Suprapubic skin (tissue), 4 donors: ENCODE measurements around the gene SNX6. TPM values are rescaled to one million over a fixed set of nuclear protein-coding genes. Genes with fewer than 3 reads are reported as not detected.

Experiments
- DNase-seq, 2 donors: peaks; one replicate each; pipeline ENCODE4 v3.0.0-alpha.2; 2019; ENCODE audit warnings: low spot score in 2 of 2
- H3K27ac ChIP-seq: fragments of 200-600 bp; sonication (generic); one replicate; pipeline ENCODE4 v1.5.1; 2019
- H3K27me3 ChIP-seq: fragments of 200-600 bp; sonication (generic); one replicate; pipeline ENCODE4 v1.5.1; 2019
- H3K36me3 ChIP-seq: fragments of 200-600 bp; sonication (generic); one replicate; pipeline ENCODE4 v1.5.1; 2019
- H3K4me1 ChIP-seq: fragments of 200-600 bp; sonication (generic); one replicate; pipeline ENCODE4 v1.5.1; 2019
- H3K4me3 ChIP-seq: fragments of 200-600 bp; sonication (generic); one replicate; pipeline ENCODE4 v1.5.1; 2019; ENCODE audit warnings: mild to moderate bottlenecking
- H3K9me3 ChIP-seq: fragments of 200-600 bp; sonication (generic); one replicate; pipeline ENCODE4 v1.5.1; 2019
- CTCF ChIP-seq, 2 donors: fragments of 200-600 bp in 1 of 2; fragments of 450-650 bp in 1 of 2; sonication (generic) in 1 of 2; IDR thresholded peaks; one replicate each; pipeline ENCODE4 v1.5.1; 2016 to 2019; ENCODE audit warnings: antibody characterized with exemption in 2 of 2, mild to moderate bottlenecking in 1 of 2, moderate library complexity in 1 of 2
- EP300 ChIP-seq: sonication (generic); formaldehyde crosslinking; IDR thresholded peaks from one replicate; pipeline ENCODE4 v1.6.1; 2017; ENCODE audit warnings: antibody characterized with exemption
- POLR2A ChIP-seq, 2 donors: fragments of 450-650 bp; IDR thresholded peaks; one replicate each; pipeline ENCODE4 v1.6.1; 2017; ENCODE audit warnings: antibody characterized with exemption in 2 of 2, mild to moderate bottlenecking in 2 of 2, moderate library complexity in 2 of 2
- POLR2AphosphoS5 ChIP-seq, 3 donors: sonication (generic); formaldehyde crosslinking; IDR thresholded peaks; one replicate each; pipeline ENCODE4 v1.6.1; 2017; ENCODE audit warnings: antibody characterized with exemption in 3 of 3
- WGBS: methylation state at CpG from one replicate; pipeline ENCODE4 v1.1.5; 2018; 5-methylcytosine and 5-hydroxymethylcytosine counted together
- total RNA-seq, 4 donors: library from RNA; depleted of rRNA; stranded (reverse); fragments of >200 nt; gene quantifications; one replicate each; pipeline ENCODE4 v1.1.0, GENCODE V29; 2016

The SNX6 gene
- total RNA-seq, 4 donors from 2014 or later = 51.7 to 89.1 (median 70.9) TPM

GRCh38 chr14:34671716-34672115, 41.8 kb upstream of the SNX6 start:
- WGBS = 80% methylated on average over 6 of the region's 6 CpGs
- Histone ChIP-seq H3K4me1 (no peaks in the 10 kb centered on the region), H3K27ac (no peak overlapping the region), H3K9me3 (no peaks in the 10 kb centered on the region), H3K4me3 (no peak overlapping the region), H3K36me3 (no peaks in the 10 kb centered on the region), H3K27me3 (no peaks in the 10 kb centered on the region)
- TF ChIP-seq POLR2AphosphoS5 (IDR thresholded peaks at IDR 0.05) (no peak), CTCF (IDR thresholded peaks at IDR 0.05) (no peak), POLR2A (IDR thresholded peaks at IDR 0.05) (no peak), EP300 (no peak)
- DNase-seq = no peak

- Histone ChIP-seq H3K27ac (no peak overlapping the region), H3K4me1 (no peaks in the 10 kb centered on the region), H3K9me3 (no peaks in the 10 kb centered on the region), H3K4me3 (no peak overlapping the region), H3K36me3 (no peaks in the 10 kb centered on the region), H3K27me3 (no peaks in the 10 kb centered on the region)
- TF ChIP-seq POLR2A (IDR thresholded peaks at IDR 0.05) = no peak
- no peak for TF ChIP-seq POLR2AphosphoS5 (IDR thresholded peaks at IDR 0.05)
- no peak for TF ChIP-seq EP300
- no peak for TF ChIP-seq CTCF (IDR thresholded peaks at IDR 0.05)
- WGBS = 84% methylated on average over 2 of the region's 2 CpGs
- no peak for DNase-seq
Observed at GRCh38 chr14:34668111-34668510, 38.2 kb upstream of the SNX6 start.

- WGBS = 89% methylated on average over 7 of the region's 7 CpGs
- Histone ChIP-seq H3K9me3 (no peaks in the 10 kb centered on the region), H3K27me3 (no peaks in the 10 kb centered on the region), H3K4me1 (no peaks in the 10 kb centered on the region), H3K36me3 (no peaks in the 10 kb centered on the region), H3K27ac (no peak overlapping the region), H3K4me3 (no peak overlapping the region)
- DNase-seq = no peak
- TF ChIP-seq CTCF (IDR thresholded peaks at IDR 0.05) (no peak), POLR2A (IDR thresholded peaks at IDR 0.05) (no peak), EP300 (no peak), POLR2AphosphoS5 (IDR thresholded peaks at IDR 0.05) (no peak)
Observed at GRCh38 chr14:34667007-34667406, 37.1 kb upstream of the SNX6 start.

GRCh38 chr14:34665785-34666435, 36.0 kb upstream of the SNX6 start:
- WGBS = 34% methylated on average over 2 of the region's 2 CpGs
- H3K4me3 ChIP-seq = no peak overlapping the region
- DNase-seq = no peak
- H3K9me3 ChIP-seq = no peaks in the 10 kb centered on the region
- H3K4me1 ChIP-seq = no peaks in the 10 kb centered on the region
- no peaks in the 10 kb centered on the region for H3K27me3 ChIP-seq
- no peak for TF ChIP-seq POLR2AphosphoS5 (IDR thresholded peaks at IDR 0.05)
- TF ChIP-seq POLR2A (IDR thresholded peaks at IDR 0.05) = no peak
- TF ChIP-seq EP300 = no peak
- TF ChIP-seq CTCF (IDR thresholded peaks at IDR 0.05) = no peak
- no peak overlapping the region for H3K27ac ChIP-seq
- no peaks in the 10 kb centered on the region for H3K36me3 ChIP-seq

- no peaks in the 10 kb centered on the region for H3K36me3 ChIP-seq
- H3K27me3 ChIP-seq = no peaks in the 10 kb centered on the region
- TF ChIP-seq EP300 (no peak), POLR2AphosphoS5 (IDR thresholded peaks at IDR 0.05) (no peak), POLR2A (IDR thresholded peaks at IDR 0.05) (no peak), CTCF (IDR thresholded peaks at IDR 0.05) (no peak)
- H3K4me1 ChIP-seq = no peaks in the 10 kb centered on the region
- no peak overlapping the region for H3K27ac ChIP-seq
- no peaks in the 10 kb centered on the region for H3K9me3 ChIP-seq
- no peak overlapping the region for H3K4me3 ChIP-seq
- WGBS = 78% methylated on average over 4 of the region's 4 CpGs
- no peak for DNase-seq
Observed at GRCh38 chr14:34662561-34663088, 32.7 kb upstream of the SNX6 start.
